GM18861 (cell line): ENCODE measurements around the gene MTMR1.

ENCODE experiments used
- ATAC-seq: cut with Tn5 transposase; IDR thresholded peaks from one replicate; pipeline ENCODE4 v1.9.1; 2021; ENCODE audit not compliant: unreplicated experiment

MTMR1 gene

DNA sequence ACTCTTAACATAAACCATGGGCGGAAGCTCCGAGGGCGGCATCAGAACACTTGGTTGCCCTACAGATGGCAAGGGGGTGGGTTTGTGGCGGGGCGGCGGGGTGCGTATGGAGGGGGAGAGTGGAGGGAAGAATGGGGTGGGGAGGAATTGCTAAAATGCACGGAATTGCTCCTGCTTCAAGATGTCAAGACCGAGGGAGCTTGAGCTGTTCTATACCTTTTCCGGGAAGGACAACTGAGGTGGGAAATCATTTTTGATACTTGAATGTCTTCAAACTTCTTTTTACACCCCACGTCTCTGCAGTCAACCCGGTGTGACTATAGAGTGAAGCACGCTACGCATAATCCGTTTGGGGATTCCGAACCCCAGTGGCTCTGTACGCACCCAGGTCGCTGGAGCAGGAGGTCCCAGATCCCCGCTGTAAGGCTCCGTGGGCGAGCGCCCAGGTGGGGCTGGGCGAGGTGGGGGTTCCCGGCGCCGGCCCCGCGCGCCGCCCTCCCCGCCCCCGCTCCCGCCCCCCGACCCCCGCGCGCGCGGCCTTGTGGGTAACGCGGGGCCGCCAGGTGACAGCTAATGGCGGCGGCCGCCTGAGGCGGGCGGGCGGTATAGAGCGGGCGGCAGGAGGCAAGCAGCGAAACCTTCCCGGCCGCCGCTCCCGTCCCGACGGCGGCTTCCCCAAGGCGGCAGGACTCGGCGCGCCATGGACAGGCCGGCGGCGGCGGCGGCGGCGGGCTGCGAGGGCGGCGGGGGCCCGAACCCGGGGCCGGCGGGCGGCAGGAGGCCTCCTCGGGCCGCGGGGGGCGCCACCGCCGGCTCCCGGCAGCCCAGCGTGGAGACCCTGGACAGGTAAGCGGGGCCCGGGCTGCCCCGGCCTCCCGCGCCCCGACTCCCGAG lies at the start of gene MTMR1:
Gene MTMR1 (plus strand): TSS at position 566 of the 894 bp plus-strand sequence. CDS start 135 bp downstream, at position 701.
- peak; percentile 28 for ATAC-seq

DNA sequence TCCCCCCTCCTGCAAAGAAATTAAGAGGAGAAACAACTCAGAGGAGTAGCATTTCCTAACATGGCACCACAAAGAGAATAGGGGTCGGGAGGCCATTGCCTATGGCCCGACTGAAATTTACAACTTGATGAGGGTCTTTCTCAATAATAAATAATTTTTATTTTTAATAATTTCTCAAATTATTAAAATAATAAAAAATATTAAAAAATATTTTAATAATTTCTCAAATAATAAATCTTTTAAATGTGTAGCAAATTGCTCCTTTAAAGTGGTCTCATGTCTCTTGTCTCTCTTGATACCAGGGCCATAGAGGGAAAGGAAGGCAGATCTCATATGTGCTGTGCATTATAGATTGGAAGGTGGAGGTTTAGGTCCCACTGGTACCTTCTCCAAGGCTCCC lies 49.2 kb upstream of the MTMR1 start:
- no peak for ATAC-seq

DNA sequence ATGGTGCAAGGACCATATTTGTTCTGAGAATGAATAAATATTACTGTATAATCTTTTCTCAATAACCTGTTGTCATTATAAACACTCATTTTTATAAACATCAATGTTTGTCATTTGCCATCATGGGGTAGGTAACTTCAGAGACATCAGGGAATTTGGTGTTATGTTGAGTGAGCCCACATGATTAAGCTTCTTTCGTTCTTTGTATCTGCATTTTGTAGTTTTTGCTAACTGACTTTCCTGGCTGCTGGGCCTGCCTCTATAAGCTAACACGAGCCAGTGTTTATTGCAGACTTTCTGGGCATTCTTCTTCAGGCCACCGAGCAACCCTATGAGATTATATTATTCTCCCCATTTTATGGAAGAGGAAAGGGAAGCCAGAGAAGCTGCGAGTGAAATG lies 48.8 kb upstream of the MTMR1 start:
- no peak for ATAC-seq

DNA sequence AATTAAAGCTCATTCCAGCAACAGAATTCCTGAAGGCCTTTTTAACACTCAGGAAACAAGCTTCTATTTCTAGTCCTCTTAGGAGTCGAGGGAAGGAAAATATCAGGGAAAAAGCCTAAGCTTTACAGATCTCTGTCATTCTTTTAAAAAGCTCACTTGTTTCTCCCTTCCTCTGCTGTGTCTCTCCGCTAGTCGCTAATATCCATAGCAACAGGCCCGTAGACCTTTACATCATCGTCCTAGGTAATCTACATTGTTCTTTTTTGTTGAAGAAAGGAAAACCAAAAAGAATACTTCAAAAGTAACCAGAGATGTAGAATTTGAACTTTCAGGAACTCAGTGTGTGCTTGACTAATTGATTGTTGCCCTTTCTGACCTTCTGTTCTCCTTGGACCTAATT lies 45.9 kb upstream of the MTMR1 start:
- no peak for ATAC-seq

DNA sequence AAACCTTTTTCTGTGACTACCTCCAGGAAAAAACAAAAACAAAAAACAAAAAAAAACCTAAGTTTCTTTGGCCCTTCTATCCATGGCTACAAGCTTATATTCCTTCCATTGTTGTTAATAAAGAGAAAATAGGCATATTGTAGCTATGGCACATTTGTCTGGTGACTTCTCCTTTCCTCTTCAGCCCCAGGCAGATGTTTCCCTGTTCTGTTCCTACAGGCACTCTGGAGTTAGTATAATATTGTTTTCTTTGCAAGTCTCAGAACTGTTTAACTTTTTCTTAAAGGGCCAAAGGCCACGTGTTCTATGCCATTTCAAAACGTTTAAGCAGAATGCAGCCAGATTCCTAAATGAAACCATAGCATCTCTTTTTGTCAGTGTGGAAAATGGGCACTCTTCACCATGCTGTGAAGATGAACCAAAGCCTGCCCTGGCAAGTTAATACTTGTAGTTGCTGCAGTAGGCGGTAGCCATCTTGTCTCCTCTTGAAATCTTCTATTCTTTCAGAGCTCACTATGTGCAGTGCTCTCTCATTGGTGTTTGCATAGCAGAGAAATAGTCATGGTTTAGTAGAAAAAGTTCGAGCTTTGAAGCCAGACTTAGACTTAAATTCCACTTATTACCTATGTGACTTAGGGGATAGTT lies 44.8 kb upstream of the MTMR1 start:
- ATAC-seq: no peak

DNA sequence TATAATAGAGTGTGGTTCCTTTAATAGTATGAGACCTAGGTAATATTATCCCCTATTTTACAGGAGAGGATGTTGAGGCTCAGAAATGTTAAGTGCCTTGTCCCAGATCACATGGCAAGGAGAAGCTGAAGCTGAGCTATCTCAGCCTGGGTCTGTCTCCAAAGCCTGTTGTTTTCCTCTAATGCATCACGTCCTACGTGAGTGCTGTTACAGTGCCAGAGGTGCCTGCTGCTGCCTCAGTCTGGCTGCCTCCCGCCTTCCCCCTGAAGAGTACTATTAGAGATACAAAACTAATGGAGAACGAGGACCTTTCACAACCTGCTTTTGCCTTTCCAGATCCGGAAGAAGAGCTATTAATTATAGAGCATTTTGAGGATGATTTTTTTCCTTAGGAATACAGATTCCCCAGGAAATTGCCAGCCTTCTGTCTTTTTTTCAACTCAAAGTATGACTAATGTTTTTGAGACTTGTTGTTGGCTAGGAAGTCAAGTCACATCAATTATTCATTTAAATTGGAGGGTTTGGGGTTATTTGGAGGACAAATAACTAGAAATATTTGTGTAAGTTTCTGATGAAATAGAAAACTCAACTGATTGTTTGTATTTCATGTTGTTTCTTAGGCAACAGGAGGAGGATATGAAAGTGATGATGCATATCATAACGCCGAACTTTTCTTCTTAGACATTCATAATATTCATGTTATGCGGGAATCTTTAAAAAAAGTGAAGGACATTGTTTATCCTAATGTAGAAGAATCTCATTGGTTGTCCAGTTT lies 43.9 kb upstream of the MTMR1 start:
- ATAC-seq: no peak

DNA sequence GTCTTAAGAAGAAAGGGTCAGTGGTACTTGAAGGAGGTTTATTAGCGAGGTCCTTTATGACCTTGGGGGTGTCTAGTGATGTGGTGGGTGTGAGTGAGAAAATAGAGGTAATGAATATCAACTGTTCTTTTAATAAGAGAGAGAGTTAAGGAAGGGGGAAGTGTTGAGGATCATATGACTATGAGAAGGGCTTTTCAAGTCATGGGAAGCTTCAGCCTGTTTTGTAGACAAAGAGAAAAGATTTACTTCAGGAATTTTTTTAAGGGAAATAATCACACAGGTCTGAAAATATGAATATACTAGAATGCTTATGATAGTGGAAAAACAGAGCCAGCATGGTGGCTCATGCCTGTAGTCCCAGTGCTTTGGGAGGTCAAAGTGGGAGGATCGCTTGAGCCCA lies 41.3 kb upstream of the MTMR1 start:
- ATAC-seq: no peak

DNA sequence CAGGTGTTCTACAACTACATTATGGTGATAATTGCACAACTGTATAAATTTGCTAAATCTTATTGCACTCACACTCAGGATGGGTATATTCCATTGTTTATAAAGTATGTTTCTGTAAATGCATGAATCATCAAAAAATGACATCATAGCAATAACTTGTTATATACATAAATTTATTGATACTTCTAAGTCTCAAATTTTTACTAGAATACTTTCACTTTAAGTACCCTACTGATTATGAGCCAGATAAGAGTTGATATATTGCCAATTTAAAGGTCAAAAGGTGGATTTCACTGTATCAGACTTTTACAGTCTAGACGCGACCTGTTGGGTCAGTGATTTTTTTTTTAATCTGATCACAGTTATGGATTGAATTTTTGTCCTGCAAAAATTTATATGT lies 37.4 kb upstream of the MTMR1 start:
- ATAC-seq: no peak

DNA sequence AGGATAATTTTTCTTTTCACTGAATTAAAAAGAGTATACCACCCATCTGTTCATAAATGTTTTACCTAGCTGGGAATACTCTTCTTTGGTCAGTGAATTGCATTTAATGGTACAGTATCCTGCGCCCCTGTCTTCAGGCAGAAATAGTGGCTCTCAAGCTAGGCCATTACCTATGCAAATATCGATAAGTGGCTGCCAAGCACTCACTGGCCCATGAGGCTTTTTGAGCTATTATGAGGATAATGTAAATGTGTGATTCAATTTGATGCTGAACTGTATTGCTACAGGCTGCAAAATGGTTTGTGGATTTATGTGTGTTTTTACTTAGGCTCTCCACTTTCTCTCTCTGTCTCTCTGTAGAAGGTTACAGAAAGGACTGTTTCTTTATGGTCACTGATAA lies 30.1 kb upstream of the MTMR1 start:
- no peak for ATAC-seq

DNA sequence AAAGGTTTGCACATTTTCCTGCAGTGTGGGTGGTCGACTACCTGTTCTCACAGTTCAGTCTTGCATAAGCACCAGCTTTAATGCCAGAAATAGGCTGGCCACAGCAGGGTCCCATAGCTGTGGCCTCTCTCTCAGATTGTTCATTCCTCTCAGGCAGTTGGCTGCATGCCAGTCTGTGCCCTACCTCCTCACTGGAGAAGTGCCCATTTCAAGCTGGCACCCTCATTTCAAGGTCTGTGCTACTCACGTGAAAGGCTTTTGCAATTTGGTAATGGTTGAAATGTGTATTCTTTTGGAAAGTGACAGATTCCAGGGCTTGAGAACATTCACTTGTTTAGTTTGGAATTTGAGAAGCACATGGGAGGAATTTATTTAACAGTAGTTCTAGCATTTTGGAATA lies 28.9 kb upstream of the MTMR1 start:
- ATAC-seq: no peak

DNA sequence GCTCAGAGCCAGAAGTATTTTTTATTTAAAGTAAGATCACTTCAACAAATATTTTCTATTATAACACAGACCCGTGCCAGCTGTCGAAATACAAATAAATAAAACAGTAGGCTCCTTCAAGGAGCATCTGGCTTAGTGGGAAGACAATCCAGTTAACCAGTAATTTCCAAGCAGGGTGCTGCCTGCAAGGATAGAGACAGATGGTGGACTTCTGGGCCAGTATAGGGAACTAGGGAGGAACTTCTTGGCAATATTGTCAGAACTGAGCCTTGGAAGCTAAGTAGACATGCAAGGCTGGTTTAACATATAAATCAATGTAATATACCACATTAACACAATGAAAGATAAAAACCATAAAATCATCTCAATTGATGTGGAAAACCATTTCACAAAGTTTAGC lies 17.0 kb upstream of the MTMR1 start:
- no peak for ATAC-seq

DNA sequence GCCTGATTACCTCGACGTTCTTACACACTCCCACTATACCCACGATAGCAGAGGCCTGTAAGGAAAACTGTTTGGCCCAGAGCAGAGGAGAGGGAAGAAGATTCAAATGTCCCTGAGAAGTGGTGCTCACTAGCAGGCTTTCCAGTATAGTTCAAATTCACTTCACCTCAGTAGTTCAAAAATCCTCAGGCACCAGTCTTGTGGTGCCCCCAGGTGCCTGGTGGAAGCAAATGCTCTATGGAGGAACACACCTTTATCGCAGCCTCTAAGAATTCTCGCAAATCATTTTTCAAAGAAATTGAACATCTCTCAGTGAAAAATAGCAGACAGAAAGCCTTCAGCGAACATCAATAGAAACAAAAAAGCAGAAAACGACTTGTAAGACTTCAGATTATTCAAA lies 12.2 kb upstream of the MTMR1 start:
- ATAC-seq: no peak

DNA sequence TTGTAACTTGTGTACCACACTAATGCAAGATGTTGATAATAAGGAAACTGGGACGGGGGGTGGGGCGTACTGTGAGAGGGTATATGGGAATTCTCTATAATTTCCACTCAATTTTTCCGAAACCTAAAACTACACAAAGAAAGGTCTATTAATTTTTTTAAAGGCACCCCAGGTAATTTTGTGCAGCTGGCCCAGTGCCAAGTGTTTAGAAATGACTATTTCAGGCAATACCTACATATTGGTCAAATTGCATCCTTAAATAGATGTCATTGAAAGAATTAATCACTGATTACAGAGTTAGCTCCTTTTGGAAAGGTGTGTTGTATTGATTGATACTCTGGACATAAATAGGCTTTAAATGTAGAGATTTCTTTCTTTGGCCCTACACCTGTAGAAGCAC lies 10.1 kb upstream of the MTMR1 start:
- ATAC-seq: no peak

DNA sequence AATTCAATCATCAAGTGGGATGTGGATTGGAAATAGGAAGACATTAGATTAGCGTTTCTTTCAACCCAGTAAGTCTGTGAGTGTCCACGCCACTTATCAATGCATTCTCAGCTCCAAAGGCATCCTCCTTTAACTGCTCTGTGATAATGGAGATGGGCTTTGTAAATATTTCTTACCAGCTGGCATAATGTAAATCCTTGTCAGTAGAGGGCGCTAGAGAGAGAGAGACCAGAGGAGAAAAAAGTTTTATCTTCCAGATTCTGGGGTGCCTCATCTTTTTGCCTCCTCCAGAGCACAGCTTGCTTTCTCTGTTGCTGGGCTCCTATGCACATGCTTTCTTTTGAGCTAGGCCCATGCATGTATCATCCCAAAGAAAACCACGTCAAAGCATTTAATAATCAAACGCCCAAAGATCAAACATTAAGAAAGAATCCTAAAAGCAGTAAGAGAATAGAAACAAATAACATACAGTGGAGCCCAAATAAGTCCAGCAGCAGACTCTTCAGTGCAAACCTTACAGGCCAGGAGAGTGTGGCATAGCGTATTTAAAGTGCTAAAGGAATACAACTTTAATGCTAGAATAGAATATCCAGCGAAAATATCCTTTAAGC lies 9.6 kb upstream of the MTMR1 start:
- peak; percentile 40 for ATAC-seq

DNA sequence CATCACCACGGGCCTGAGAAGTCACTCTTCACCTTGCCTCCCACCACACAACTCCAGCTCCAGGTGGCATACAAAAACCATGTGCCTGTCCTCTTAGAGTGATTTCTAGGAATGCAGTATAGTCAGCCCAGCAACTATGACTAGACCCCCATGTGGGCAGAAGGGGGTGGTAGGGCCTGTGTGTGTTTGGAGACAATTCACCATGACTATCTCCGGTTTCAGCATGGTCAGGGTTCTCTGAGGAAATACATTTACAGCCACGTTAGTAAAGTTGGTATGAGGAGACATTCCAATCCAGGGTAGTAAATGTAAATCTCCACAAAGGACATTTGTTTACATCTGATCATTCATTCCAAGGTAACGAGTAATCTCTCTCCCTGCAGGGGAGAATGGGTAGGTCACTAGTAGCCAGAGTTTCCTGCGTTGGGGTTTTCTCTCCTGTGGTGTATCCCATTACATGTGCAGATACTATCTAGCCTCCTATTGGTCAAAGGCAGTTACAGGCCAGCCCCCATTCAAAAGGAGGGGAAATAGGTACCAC lies 4.2 kb upstream of the MTMR1 start:
- no peak for ATAC-seq

DNA sequence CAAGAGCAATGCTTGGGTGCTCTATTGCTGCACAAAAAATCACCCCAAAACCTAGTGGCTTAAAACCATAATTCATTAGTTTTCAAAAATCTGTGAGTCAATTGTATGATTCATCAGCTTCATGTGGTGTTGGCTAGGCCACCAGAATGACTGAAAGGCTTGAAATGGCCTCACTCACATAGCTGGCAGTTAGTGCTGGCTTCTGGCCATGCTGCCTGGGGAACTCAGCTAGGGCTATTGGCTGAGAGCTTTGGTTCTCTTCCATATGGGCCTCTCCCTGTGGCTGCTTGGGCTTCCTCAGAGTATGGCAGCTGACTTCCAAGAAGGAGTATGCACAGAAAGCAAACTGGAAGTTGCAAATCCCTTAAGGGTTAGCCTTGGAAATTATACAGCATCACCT lies 3.1 kb upstream of the MTMR1 start:
- ATAC-seq: no peak

DNA sequence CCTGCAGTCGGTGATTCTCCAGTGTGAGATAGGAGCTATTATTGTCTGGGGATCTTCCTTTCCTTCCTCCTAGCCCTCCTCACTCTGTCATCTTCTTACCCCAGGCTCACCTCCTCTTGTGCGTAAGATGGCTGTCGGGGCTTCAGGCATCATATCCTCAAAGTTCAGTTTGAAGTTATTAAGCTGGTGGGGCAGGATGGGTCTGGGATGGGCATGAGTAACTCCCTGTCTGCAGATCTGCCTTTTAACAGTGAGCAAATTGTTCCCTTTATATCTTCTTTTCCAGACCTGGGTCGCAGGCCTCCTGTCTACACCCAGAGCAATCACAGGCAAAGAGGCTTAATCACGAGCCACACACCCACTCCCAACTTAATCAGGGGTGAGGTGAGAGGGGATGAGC lies 900 bp upstream of the MTMR1 start:
- ATAC-seq: no peak

DNA sequence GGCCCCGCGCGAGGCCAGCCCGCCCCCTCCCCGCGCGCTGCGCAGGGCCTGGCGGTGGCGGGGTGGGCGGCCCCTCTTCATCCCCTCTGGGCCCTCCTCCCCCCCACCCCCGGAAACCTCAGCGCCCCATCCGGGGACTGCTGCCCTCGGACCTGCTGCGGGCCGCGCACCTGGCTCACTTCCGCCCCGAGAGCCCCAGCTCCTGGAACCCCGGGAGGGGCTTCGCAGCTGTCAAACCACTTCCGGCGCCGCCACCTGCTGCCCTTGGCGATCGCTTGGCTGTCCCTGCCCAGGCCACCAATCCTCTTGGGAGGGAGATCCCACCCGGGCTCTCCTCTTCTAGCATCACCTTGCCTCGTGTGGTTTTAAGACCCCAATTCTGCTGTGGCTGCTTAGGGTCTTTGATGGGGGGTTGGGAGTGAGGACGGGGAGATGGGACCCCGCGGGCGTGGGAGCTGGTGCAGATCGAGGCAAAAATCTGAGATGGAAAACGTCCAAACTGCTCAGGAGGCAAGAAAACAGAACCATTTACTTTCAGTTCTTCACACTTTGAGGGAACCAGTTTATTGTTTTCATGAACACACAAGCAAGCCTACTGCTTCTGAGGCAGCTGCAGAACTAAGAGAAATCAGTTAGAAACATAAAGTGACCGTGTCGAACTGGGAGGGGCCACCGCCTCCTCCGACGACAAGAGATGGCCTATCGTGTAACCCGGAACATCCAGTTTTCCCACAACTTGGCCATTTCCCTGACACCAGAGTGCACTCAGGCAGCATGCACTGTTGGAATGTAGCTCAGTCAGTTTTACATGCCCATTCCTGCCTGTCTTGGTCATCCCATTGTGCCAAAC lies 754 bp downstream of the MTMR1 start:
- ATAC-seq: peak; percentile 57

DNA sequence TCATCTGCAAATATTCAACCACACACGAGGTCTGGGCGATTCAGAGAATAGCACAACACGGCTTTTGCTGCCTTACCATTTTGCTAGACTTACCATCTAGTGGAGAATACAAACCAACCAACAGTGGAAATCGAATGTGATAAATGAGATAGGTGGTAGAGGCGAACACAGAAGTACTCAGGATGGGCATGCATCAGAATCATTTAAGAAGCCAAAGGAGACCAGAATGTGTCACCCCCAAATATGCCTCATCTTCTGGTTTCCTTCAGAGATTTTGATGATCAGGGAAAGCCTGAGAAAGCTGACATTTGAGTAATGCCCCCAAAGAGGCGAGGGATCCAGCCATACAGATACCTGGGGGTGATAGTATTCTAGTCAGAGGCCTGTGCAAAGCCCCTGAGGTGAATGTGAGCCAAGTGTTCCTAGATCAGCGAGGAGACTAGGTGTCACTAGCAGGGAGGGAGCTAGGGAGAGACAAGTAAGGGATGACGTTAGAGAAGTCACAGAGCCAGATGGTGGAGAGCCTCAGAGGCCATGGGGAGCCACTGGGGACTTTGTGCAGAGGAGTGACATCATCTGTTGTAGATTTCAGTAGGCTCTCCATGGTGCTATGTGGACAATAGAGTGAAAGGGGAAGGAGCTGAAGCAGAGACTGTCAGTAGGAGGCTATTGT lies 1.7 kb downstream of the MTMR1 start:
- no peak for ATAC-seq

DNA sequence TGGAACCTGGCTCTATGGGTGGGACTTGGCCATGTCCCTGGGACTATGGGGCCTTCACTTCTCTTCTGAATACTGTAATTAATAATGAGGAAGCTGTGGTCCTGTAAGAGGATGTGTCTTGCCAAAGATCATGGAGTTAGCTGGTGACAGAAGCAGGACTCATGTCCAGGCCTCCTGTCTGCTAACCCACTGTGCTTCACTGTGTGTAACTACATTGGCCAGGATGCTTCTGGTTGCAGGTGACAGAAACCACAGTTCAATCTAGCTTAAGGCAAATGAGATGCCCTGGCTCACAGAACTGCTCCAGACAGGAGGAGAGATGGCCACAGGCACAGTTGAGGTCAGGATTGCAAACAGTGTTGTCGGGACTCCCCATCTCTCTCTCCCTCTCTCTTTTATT lies 3.1 kb downstream of the MTMR1 start:
- ATAC-seq: no peak
